ENCODE results near the gene MLLT10. TPM values are rescaled to one million over a fixed set of nuclear protein-coding genes. Genes with fewer than 3 reads are reported as not detected.

MLLT10 gene
- total and polyA plus RNA-seq, 2 of the 8 experiments (the other 6 are each of a cell fraction or from before 2014, with no cell fraction given) = 53.1 to 62.1 TPM

GRCh38 chr10:21705828-21706176 lies 171.8 kb downstream of the MLLT10 start (continued):
- no peak for TF ChIP-seq CHD7 (IDR thresholded peaks at IDR 0.05; ENCODE audit: insufficient replicate concordance, low read length)
- TF ChIP-seq POLR2AphosphoS5 (IDR thresholded peaks at IDR 0.05; ENCODE audit: low read depth, low read length) = peak; percentile 51
- 0 out of 2 replicates have a peak, but pooled peaks have one; percentile 26 for TF ChIP-seq TCF12 (IDR thresholded peaks at IDR 0.05; ENCODE audit: low read depth, low read length)
